ENCODE results near the gene DERA. TPM values are rescaled to one million over a fixed set of nuclear protein-coding genes. Genes with fewer than 3 reads are reported as not detected.

DERA gene
- total RNA-seq = 67.6 and 72.6 TPM in 2 replicates

GRCh38 chr12:15910864-15911721 is at the start of gene DERA:
TSS of gene DERA (plus strand) at chr12:15911332. CDS start at chr12:15911384, 52 bp downstream.

GRCh38 chr12:15882118-15882971 is 28.8 kb upstream of the DERA start, which contains the start of gene STRAP:
TSS of gene STRAP (plus strand) at chr12:15882387. CDS start at chr12:15882708, 321 bp downstream.

Other genes with a start within 250 kb of the DERA start
- 65.7 and 80.3 TPM in 2 replicates for gene EPS8, start 121.9 kb upstream of the DERA start, total RNA-seq
- 121 and 128 TPM in 2 replicates for gene STRAP, start 28.9 kb upstream of the DERA start, total RNA-seq

All from bronchus fibroblast of lung (primary cell).